GM12874 (cell line): ENCODE measurements around the gene THAP4.

Source experiments
- TF ChIP-seq, protein P1 (sequence below): IDR thresholded peaks from 2 replicates; pipeline ENCODE4 v1.5.1; 2011; ENCODE audit warnings: low read depth, mild to moderate bottlenecking, control low read depth, low read length, moderate library complexity; ENCODE audit not compliant: insufficient read depth

The THAP4 gene

DNA sequence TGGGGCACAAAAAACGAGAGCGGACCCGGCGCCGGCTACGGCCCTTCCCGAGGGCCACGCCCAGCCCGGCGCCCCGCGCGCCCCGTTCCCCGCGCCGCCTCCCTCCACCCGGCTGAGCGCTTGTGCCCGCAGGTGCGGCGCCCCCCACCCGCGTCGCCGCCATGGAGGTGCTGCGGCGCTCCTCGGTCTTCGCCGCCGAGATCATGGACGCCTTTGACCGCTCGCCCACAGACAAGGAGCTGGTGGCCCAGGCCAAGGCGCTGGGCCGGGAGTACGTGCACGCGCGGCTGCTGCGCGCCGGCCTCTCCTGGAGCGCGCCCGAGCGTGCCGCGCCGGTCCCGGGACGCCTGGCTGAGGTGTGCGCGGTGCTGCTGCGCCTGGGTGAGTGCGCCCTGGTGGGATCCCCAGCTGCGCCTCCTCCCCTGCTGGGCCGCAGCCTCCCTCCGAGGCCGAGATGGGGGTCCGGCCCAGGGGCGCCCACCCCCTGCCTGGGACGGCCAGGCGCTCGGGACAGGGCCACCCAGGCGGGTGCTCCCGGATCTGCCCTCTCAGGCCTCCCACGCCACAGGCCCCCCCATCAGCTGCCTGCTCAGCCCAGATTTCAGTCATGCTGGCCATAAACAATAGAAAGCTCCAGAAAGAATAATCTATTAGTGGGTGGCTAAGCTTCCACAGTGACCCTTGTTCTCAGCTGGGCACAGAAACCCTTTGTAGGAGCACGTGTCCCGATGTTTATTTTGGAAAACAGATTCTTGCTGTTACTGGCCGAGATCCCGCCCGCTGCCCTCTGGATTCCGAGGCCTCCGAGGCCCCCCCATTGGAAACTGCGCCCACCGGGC is 77.4 kb downstream of the THAP4 start:
- TF ChIP-seq, protein P1, sequence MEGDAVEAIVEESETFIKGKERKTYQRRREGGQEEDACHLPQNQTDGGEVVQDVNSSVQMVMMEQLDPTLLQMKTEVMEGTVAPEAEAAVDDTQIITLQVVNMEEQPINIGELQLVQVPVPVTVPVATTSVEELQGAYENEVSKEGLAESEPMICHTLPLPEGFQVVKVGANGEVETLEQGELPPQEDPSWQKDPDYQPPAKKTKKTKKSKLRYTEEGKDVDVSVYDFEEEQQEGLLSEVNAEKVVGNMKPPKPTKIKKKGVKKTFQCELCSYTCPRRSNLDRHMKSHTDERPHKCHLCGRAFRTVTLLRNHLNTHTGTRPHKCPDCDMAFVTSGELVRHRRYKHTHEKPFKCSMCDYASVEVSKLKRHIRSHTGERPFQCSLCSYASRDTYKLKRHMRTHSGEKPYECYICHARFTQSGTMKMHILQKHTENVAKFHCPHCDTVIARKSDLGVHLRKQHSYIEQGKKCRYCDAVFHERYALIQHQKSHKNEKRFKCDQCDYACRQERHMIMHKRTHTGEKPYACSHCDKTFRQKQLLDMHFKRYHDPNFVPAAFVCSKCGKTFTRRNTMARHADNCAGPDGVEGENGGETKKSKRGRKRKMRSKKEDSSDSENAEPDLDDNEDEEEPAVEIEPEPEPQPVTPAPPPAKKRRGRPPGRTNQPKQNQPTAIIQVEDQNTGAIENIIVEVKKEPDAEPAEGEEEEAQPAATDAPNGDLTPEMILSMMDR: no peak

DNA sequence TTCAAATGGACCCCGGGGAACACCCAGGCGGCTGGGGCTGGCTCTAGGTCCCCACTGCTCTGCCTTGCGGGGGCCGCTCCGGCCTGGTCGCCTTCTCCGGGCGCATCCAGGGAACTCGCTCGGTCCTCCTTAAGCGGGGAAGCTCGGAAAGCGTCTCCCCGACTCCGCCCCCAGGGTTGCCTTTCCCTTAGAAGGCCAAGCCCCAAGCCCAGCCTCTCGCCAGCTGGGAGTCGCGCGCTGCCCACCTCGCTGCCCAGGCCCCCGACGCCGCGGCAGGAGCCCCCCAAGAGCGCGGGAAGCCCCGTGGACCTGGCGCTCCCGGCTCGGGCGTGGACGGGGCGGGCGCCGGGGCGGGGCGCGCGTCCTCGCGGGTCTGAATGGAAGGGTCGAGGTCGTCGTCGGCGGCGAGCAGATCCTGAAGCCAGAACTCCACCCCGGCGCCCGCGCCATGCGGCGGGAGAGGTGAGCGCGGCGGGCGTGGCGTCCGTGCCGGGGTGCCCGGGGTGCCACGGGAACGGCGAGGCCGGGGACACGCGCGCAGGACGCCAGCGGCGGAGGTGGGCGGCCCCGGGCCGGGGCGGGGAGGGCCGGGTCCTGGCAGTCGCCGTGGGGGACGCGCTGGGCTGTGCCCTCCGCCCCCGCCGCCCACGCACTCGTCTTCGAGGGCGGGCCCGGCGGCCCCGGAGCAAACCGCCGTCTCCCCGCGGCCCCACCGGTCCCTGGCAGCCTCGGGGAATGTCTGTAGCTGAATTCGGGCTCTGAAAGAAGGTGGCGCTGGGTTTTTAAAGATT is 78.2 kb downstream of the THAP4 start, which contains the start of gene BOK:
BOK (plus strand) TSS at position 214 of the 791 bp plus-strand sequence. CDS start 739 bp downstream, outside the sequence.
- TF ChIP-seq, protein P1: no peak

DNA sequence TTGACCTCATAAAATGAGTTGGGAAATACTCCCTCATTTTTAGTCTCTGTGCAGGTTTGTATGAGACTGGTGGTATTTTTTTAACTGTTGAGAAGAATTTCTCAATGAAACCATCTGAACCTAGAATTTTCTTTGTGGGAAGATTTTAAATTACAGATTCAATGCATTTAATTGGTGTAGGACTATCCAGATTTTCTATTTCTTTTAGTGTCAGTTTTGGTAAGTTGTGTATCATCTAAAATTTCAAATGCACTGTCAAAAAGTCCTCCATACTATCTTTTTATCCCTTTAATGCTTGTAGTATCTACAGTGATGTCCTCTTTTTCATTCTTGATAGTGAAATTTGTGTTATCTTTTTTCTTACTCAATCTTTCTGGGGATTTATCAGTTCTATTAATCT is 80.2 kb downstream of the THAP4 start:
- TF ChIP-seq, protein P1: no peak

DNA sequence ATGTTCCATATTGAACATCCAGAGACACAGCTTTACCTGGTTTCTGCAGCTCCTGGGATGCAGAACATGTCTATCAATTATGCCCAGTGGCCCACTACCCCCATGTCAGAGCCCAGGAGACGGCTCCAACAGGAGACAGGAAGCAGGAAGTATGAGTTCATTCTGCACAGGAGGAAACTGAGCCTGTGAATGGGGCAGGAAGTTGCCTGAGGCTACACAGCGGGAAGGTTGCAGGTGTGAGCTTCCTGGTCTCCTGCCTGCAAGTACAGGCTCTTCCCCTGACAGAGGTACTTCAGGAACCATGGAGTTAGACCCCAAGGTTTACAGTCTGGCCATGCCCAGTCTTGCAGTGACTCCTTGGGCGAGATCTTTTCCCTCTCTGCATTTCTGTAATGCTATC is 81.2 kb downstream of the THAP4 start:
- TF ChIP-seq, protein P1: no peak

DNA sequence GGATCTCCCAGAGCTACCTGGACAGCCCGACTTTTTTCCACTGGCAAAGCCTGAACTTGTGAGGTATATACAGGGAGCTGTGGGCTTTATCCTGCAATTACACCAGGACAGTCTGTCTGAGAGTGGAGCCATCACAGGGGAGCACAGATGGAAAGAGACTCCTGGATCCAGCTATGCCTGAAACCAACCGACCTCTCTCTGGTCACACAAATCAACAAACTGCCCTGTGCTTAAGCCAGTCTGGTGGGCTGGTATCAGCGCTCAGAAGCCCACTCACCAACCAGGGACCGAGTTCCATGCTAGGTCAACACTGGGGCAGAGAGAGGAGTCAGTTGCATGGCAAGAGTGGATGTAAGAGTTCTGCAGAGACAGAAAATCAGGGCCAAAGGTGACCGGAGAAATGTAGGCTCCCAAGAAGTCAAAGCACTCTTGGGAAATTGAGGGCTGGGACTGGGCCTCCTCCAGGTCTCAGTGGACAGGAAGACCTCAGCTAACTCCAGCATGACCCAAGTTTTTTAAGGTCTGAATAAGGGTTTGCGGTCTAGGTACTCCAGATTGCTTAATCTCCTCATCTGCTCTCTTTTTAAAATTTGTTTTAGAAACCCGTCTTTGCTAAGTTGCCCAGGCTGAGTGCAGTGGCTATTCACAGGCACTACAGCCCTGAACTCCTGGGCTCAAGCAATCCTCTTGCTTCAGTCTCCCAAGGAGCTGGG is 82.2 kb downstream of the THAP4 start:
- TF ChIP-seq, protein P1: no peak

DNA sequence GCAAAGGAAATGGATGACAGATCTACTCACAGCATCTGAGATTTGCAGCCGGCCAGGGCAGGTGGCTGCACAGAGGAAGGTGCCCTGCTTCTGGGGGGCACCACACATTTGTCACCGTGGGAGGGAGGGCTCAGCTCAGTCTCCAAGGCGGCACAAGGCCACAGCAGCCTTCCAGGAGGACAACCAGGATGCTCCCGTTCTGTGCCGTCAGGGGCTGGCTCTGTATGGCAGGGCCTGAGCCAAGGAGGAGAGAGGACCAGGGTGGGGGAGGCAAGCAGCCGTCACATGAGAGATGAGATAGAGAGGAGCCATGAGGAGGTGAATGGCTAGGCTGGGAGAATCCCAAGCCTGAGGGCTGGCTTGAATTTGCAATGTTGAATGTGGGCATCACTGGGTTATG is 83.0 kb downstream of the THAP4 start:
- TF ChIP-seq, protein P1: no peak

DNA sequence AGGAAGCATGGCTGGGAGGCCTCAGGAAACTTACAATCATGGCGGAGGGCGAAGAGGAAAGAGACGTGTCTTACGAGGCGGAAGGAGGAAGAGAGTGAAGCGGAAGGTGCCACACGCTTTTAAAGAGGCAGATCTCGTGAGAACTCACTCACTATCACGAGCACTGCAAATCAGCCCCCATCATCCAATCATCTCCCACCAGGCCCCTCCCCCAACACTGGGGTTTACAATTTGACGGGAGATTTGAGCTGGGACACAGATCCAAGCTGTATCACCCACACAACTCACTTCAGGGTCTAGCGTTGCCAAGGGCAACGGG is 83.5 kb downstream of the THAP4 start:
- TF ChIP-seq, protein P1: no peak
